Upper lobe of left lung (tissue), 4 donors: ENCODE data around the gene RFTN2.

Source experiments
- CTCF ChIP-seq, 6 experiments: fragments of 450-650 bp in 4 of 6; fragments of 200-600 bp in 2 of 6; sonication (generic) in 2 of 6; IDR thresholded peaks; one replicate each; pipeline ENCODE4 v1.5.1; 2016 to 2019; ENCODE audit warnings: antibody characterized with exemption in 6 of 6
- EP300 ChIP-seq, 4 donors: sonication (generic); formaldehyde crosslinking; IDR thresholded peaks; one replicate each; pipeline ENCODE4 v1.5.1; 2017; ENCODE audit warnings: antibody characterized with exemption in 4 of 4, control low read depth in 2 of 4
- POLR2A ChIP-seq, 4 donors: fragments of 450-650 bp; IDR thresholded peaks; one replicate each; pipeline ENCODE4 v1.5.1; 2016 to 2017; ENCODE audit warnings: antibody characterized with exemption in 4 of 4, mild to moderate bottlenecking in 2 of 4
- POLR2AphosphoS5 ChIP-seq, 2 donors: sonication (generic); formaldehyde crosslinking; IDR thresholded peaks; one replicate each; pipeline ENCODE4 v1.5.1; 2017; ENCODE audit warnings: antibody characterized with exemption in 2 of 2

DNA sequence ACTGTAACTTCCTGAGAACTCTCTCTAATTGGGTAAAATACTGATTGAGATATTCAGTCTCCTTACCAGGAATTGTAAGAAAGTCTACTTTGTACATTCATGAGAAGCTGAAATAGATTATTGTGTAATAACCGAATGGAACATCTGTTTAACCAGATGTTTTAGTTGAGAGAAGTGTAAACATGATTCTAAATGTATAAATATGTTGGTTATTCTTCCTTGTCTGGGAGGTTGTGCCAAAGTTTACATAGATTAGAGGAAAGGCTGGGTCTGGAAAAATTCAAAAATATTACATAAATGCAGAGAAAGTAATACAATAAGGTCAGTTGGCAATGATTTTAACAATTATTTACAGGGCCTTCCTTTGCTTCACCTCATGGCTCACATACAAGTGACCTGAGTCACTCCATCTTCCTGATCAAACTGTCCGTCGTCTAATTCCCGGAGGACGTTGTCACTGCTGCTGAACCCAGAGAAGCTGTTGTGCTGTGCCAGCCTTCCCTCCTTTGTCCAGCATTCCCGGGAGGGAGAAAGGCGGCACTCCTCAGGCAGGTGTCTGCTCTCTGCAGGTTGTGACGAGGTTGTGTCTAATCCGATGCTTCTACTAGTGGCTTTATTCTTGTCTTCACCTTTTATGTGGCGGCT, 103.6 kb downstream of the RFTN2 start:
- no peak for TF ChIP-seq CTCF (IDR thresholded peaks at IDR 0.05)
- no peak for TF ChIP-seq POLR2A (IDR thresholded peaks at IDR 0.05)
- no peak for TF ChIP-seq EP300 (IDR thresholded peaks at IDR 0.05)
- no peak for TF ChIP-seq POLR2AphosphoS5 (IDR thresholded peaks at IDR 0.05)
